Measurements from ENCODE around the gene SORCS3. TPM values are rescaled to one million over a fixed set of nuclear protein-coding genes. Genes with fewer than 3 reads are reported as not detected.

The SORCS3 gene
- total and polyA plus RNA-seq, 9 of the 15 experiments (the other 6 are each of a cell fraction or from before 2014, with no cell fraction given): not detected

GRCh38 chr10:105288026-105288425 lies 646.9 kb downstream of the SORCS3 start:
- no peaks in the 10 kb centered on the region for H4K20me1 ChIP-seq (replicated peaks; ENCODE audit: control insufficient read depth, insufficient read depth, low read length)
- ChIA-PET CTCF (ENCODE audit: low intra/inter-chr PET ratio) (no interaction called here), POLR2A (no interaction called here)
- DNase-seq (ENCODE audit: extremely low read depth in 1 of 4, low spot score in 3 of 4): no peak
- no peak overlapping the region for H3K27ac ChIP-seq (ENCODE audit: extremely low read depth, low read depth, low read length)
- H3K9me1 ChIP-seq (ENCODE audit: control insufficient read depth, insufficient read depth, low read length): no peaks in the 10 kb centered on the region
- no peaks in the 10 kb centered on the region for H3K79me2 ChIP-seq (ENCODE audit: control insufficient read depth, insufficient read depth, low read length)
- no peaks in the 10 kb centered on the region for H3K9me3 ChIP-seq (replicated peaks; ENCODE audit: control insufficient read depth, insufficient read depth, low read depth, low read length)
- no peak for FAIRE-seq
- H3K36me3 ChIP-seq (ENCODE audit: control insufficient read depth, insufficient read depth, low read length): no peaks in the 10 kb centered on the region
- H3K4me3 ChIP-seq: no peak overlapping the region
- H3K4me1 ChIP-seq (replicated peaks in 1 of 2; ENCODE audit: control insufficient read depth in 2 of 2, insufficient read depth in 2 of 2, low read length in 2 of 2): no peaks in the 10 kb centered on the region
- in situ Hi-C loops (cut with MboI) (no loop called here), intact Hi-C loops (cut with micrococcal nuclease) (no loop called here)
- no peak for TF ChIP-seq IFI16 (CRISPR knock-in tag; IDR thresholded peaks at IDR 0.05)
- TF ChIP-seq ZNF740 (CRISPR knock-in tag; IDR thresholded peaks at IDR 0.05): no peak
- TF ChIP-seq ZNF740 (tag; IDR thresholded peaks at IDR 0.05): no peak
- no peak overlapping the region for H3K9ac ChIP-seq (ENCODE audit: insufficient read depth in 1 of 2, low read depth in 2 of 2, low read length in 2 of 2)
- WGBS (ENCODE audit: insufficient coverage, low coverage, missing lambda C conversion rate): 0% methylated on average over 1 of the region's 2 CpGs
- ATAC-seq: no peak
- no peak overlapping the region for H2AFZ ChIP-seq (ENCODE audit: low read depth, low read length)
- no TSS peak for BruUV-seq (replicated peaks)
- no peaks in the 10 kb centered on the region for H3K27me3 ChIP-seq (ENCODE audit: control insufficient read depth in 2 of 2, insufficient read depth in 2 of 2, low read length in 2 of 2)
- no peak overlapping the region for H3K4me2 ChIP-seq (ENCODE audit: insufficient read depth, low read length)

GRCh38 chr10:105288613-105289012 lies 647.5 kb downstream of the SORCS3 start:
- Histone ChIP-seq H3K27me3 (ENCODE audit: control insufficient read depth in 2 of 2, insufficient read depth in 2 of 2, low read length in 2 of 2) (no peaks in the 10 kb centered on the region), H3K4me1 (replicated peaks in 1 of 2; ENCODE audit: control insufficient read depth in 2 of 2, insufficient read depth in 2 of 2, low read length in 2 of 2) (no peaks in the 10 kb centered on the region), H3K4me2 (ENCODE audit: insufficient read depth, low read length) (no peak overlapping the region), H2AFZ (ENCODE audit: low read depth, low read length) (no peak overlapping the region), H3K9me1 (ENCODE audit: control insufficient read depth, insufficient read depth, low read length) (no peaks in the 10 kb centered on the region), H3K4me3 (no peak overlapping the region), H3K27ac (ENCODE audit: extremely low read depth, low read depth, low read length) (no peak overlapping the region), H3K79me2 (ENCODE audit: control insufficient read depth, insufficient read depth, low read length) (no peaks in the 10 kb centered on the region), H3K36me3 (ENCODE audit: control insufficient read depth, insufficient read depth, low read length) (no peaks in the 10 kb centered on the region), H4K20me1 (replicated peaks; ENCODE audit: control insufficient read depth, insufficient read depth, low read length) (no peaks in the 10 kb centered on the region), H3K9me3 (replicated peaks; ENCODE audit: control insufficient read depth, insufficient read depth, low read depth, low read length) (no peaks in the 10 kb centered on the region), H3K9ac (ENCODE audit: insufficient read depth in 1 of 2, low read depth in 2 of 2, low read length in 2 of 2) (no peak overlapping the region)
- in situ Hi-C loops (cut with MboI): no loop called here
- CTCF ChIA-PET (ENCODE audit: low intra/inter-chr PET ratio): no interaction called here
- intact Hi-C loops (cut with micrococcal nuclease): no loop called here
- POLR2A ChIA-PET: no interaction called here
- no peak for ATAC-seq
- TF ChIP-seq EGR1 (conservative IDR thresholded peaks at IDR 0.05) (no peak), ZNF165 (CRISPR knock-in tag; IDR thresholded peaks at IDR 0.05; ENCODE audit: borderline replicate concordance) (no peak), ZEB2 (IDR thresholded peaks at IDR 0.05) (no peak)
- DNase-seq (ENCODE audit: extremely low read depth in 1 of 4, low spot score in 3 of 4): no peak
- BruUV-seq (replicated peaks): no TSS peak
- no peak for FAIRE-seq

All from K562 (cell line).